Activated CD8-positive, alpha-beta memory T cell treated with anti-CD3 and anti-CD28 coated beads, Interleukin-2, amount 50 U/mL, for 24 hours (primary cell): ENCODE measurements around the gene ABL2.
"Not testable (repeated sequence)": the region's sequence is repeated elsewhere in the genome, so short reads cannot be mapped to it uniquely, and the experiment has no call there.

Source experiments
- DNase-seq: peaks from one replicate; pipeline ENCODE4 v3.0.0-alpha.2; 2020; ENCODE audit errors: extremely low read depth

ABL2 gene

GRCh38 chr1:179135707-179136106 lies 93.8 kb downstream of the ABL2 start:
- DNase-seq: not testable (repeated sequence)

GRCh38 chr1:179135168-179135567 lies 94.3 kb downstream of the ABL2 start:
- DNase-seq: not testable (repeated sequence)

- no peak for DNase-seq
Measured at GRCh38 chr1:179129702-179130473, 99.6 kb downstream of the ABL2 start.

- no peak for DNase-seq
Measured at GRCh38 chr1:179128520-179128919, 101.0 kb downstream of the ABL2 start.

- no peak for DNase-seq
Measured at GRCh38 chr1:179127163-179127895, 102.1 kb downstream of the ABL2 start.

GRCh38 chr1:179126338-179127060 lies 103.0 kb downstream of the ABL2 start:
- no peak for DNase-seq

- DNase-seq: no peak
Measured at GRCh38 chr1:179124873-179125272, 104.6 kb downstream of the ABL2 start.

- no peak for DNase-seq
Measured at GRCh38 chr1:179121159-179121938, 108.1 kb downstream of the ABL2 start.

- no peak for DNase-seq
Measured at GRCh38 chr1:179120736-179121135, 108.7 kb downstream of the ABL2 start.

GRCh38 chr1:179119513-179119912 lies 110.0 kb downstream of the ABL2 start:
- no peak for DNase-seq

GRCh38 chr1:179115181-179115580 lies 114.3 kb downstream of the ABL2 start:
- no peak for DNase-seq

GRCh38 chr1:179108644-179109043 lies 120.8 kb downstream of the ABL2 start:
- DNase-seq: no peak

- DNase-seq: no peak
Measured at GRCh38 chr1:179107706-179108629, 121.5 kb downstream of the ABL2 start.

- no peak for DNase-seq
Measured at GRCh38 chr1:179105393-179105792, 124.1 kb downstream of the ABL2 start.

- DNase-seq: no peak
Measured at GRCh38 chr1:179104611-179105250, 124.7 kb downstream of the ABL2 start.

GRCh38 chr1:179103999-179104398 lies 125.5 kb downstream of the ABL2 start:
- DNase-seq: no peak

- no peak for DNase-seq
Measured at GRCh38 chr1:179101566-179101965, 127.9 kb downstream of the ABL2 start.

- DNase-seq: no peak
Measured at GRCh38 chr1:179099891-179100290, 129.6 kb downstream of the ABL2 start.

GRCh38 chr1:179095924-179096323 lies 133.6 kb downstream of the ABL2 start:
- DNase-seq: no peak

GRCh38 chr1:179095377-179095776 lies 134.1 kb downstream of the ABL2 start:
- no peak for DNase-seq
